ENCODE data around the gene ZSCAN12.
A peak's percentile ranks its signal among the peaks of the same experiment; 100 is the strongest.

ZSCAN12 gene

GRCh38 chr6:28400122-28400451 lies 540 bp upstream of the ZSCAN12 start:
- Histone ChIP-seq H3K4me2 (peak overlapping the region; percentile 64), H3K4me3 (peak overlapping the region; percentile 72), H3K27ac (peak overlapping the region; percentile 82; the same call in 1 of the 2 replicates), H4K20me1 (no peaks in the 10 kb centered on the region), H3K27me3 (peaks cover 9% of the 10 kb centered on the region; the same call in 1 of the 2 replicates), H3K4me1 (peaks cover 7% of the 10 kb centered on the region; the same call in 1 of the 2 replicates), H3K9ac (peak overlapping the region; percentile 75; the same call in 1 of the 2 replicates), H3K9me3 (peaks cover 9% of the 10 kb centered on the region), H3K36me3 (no peaks in the 10 kb centered on the region)
- TF ChIP-seq Cebpa-rat (IDR thresholded peaks at IDR 0.05), result no peak

GRCh38 chr6:28395918-28396317 lies 3.6 kb downstream of the ZSCAN12 start:
- TF ChIP-seq Cebpa-rat (IDR thresholded peaks at IDR 0.05), result no peak
- no peak overlapping the region for H3K9ac ChIP-seq
- peaks cover 7% of the 10 kb centered on the region; the same call in 1 of the 2 replicates for H3K4me1 ChIP-seq
- no peak overlapping the region for H3K4me3 ChIP-seq
- H3K36me3 ChIP-seq, result peaks cover 13% of the 10 kb centered on the region
- H3K9me3 ChIP-seq, result peaks cover 9% of the 10 kb centered on the region
- peaks cover 9% of the 10 kb centered on the region; the same call in 1 of the 2 replicates for H3K27me3 ChIP-seq
- H3K4me2 ChIP-seq, result no peak overlapping the region
- H3K27ac ChIP-seq, result no peak overlapping the region
- no peaks in the 10 kb centered on the region for H4K20me1 ChIP-seq

- no peak for TF ChIP-seq Cebpa-rat (IDR thresholded peaks at IDR 0.05)
- H3K27ac ChIP-seq, result no peak overlapping the region
- H3K27me3 ChIP-seq, result no peaks in the 10 kb centered on the region
- no peak overlapping the region for H3K4me3 ChIP-seq
- H4K20me1 ChIP-seq, result no peaks in the 10 kb centered on the region
- no peak overlapping the region for H3K4me2 ChIP-seq
- no peaks in the 10 kb centered on the region for H3K9me3 ChIP-seq
- H3K36me3 ChIP-seq, result peaks cover 31% of the 10 kb centered on the region
- no peak overlapping the region for H3K9ac ChIP-seq
- H3K4me1 ChIP-seq, result peaks cover 7% of the 10 kb centered on the region; the same call in 1 of the 2 replicates
Observed at GRCh38 chr6:28393912-28394662, 5.5 kb downstream of the ZSCAN12 start.

- H3K9me3 ChIP-seq, result no peaks in the 10 kb centered on the region
- no peak overlapping the region for H3K9ac ChIP-seq
- H3K4me3 ChIP-seq, result no peak overlapping the region
- TF ChIP-seq Cebpa-rat (IDR thresholded peaks at IDR 0.05), result no peak
- H4K20me1 ChIP-seq, result no peaks in the 10 kb centered on the region
- no peak overlapping the region for H3K27ac ChIP-seq
- H3K4me2 ChIP-seq, result no peak overlapping the region
- no peaks in the 10 kb centered on the region for H3K4me1 ChIP-seq
- no peaks in the 10 kb centered on the region for H3K27me3 ChIP-seq
- H3K36me3 ChIP-seq, result peaks cover 48% of the 10 kb centered on the region
Observed at GRCh38 chr6:28390688-28391087, 8.9 kb downstream of the ZSCAN12 start.

GRCh38 chr6:28384143-28384533 lies 15.4 kb downstream of the ZSCAN12 start:
- peaks cover 16% of the 10 kb centered on the region for H3K9me3 ChIP-seq
- no peak overlapping the region for H3K9ac ChIP-seq
- no peak overlapping the region for H3K27ac ChIP-seq
- H4K20me1 ChIP-seq, result no peaks in the 10 kb centered on the region
- peak overlapping the region; percentile 77; the same call in 1 of the 2 replicates for H3K4me2 ChIP-seq
- no peak overlapping the region for H3K4me3 ChIP-seq
- no peaks in the 10 kb centered on the region for H3K27me3 ChIP-seq
- TF ChIP-seq Cebpa-rat (IDR thresholded peaks at IDR 0.05), result no peak
- peaks cover 50% of the 10 kb centered on the region for H3K36me3 ChIP-seq
- peaks cover 15% of the 10 kb centered on the region for H3K4me1 ChIP-seq

GRCh38 chr6:28383235-28384142 lies 16.1 kb downstream of the ZSCAN12 start:
- H3K4me3 ChIP-seq, result peak overlapping the region; percentile 65
- peak overlapping the region; percentile 70 for H3K9ac ChIP-seq

GRCh38 chr6:28380381-28380780 lies 19.2 kb downstream of the ZSCAN12 start:
- Histone ChIP-seq H3K36me3 (peaks cover 48% of the 10 kb centered on the region), H3K27me3 (no peaks in the 10 kb centered on the region), H3K4me1 (peaks cover 15% of the 10 kb centered on the region), H3K27ac (no peak overlapping the region), H3K4me3 (no peak overlapping the region), H4K20me1 (no peaks in the 10 kb centered on the region), H3K4me2 (no peak overlapping the region), H3K9me3 (peaks cover 33% of the 10 kb centered on the region), H3K9ac (no peak overlapping the region)
- no peak for TF ChIP-seq Cebpa-rat (IDR thresholded peaks at IDR 0.05)

More at GRCh38 chr6:28383235-28384142, 16.1 kb downstream of the ZSCAN12 start:
- H3K36me3 ChIP-seq, result peaks cover 50% of the 10 kb centered on the region
- peaks cover 20% of the 10 kb centered on the region for H3K9me3 ChIP-seq
- H3K27me3 ChIP-seq, result no peaks in the 10 kb centered on the region
- H3K4me1 ChIP-seq, result peaks cover 15% of the 10 kb centered on the region
- peak overlapping the region; percentile 63 for H3K27ac ChIP-seq
- no peak for TF ChIP-seq Cebpa-rat (IDR thresholded peaks at IDR 0.05)
- H3K4me2 ChIP-seq, result peak overlapping the region; percentile 77
- H4K20me1 ChIP-seq, result no peaks in the 10 kb centered on the region

GRCh38 chr6:28378644-28379043 lies 20.9 kb downstream of the ZSCAN12 start:
- Histone ChIP-seq H3K4me1 (peaks cover 12% of the 10 kb centered on the region), H4K20me1 (no peaks in the 10 kb centered on the region), H3K36me3 (peaks cover 48% of the 10 kb centered on the region), H3K27ac (no peak overlapping the region), H3K9ac (no peak overlapping the region), H3K4me2 (no peak overlapping the region), H3K27me3 (no peaks in the 10 kb centered on the region), H3K4me3 (no peak overlapping the region), H3K9me3 (peaks cover 33% of the 10 kb centered on the region)
- no peak for TF ChIP-seq Cebpa-rat (IDR thresholded peaks at IDR 0.05)

- Histone ChIP-seq H3K9me3 (peaks cover 33% of the 10 kb centered on the region), H3K4me1 (peaks cover 8% of the 10 kb centered on the region), H4K20me1 (no peaks in the 10 kb centered on the region), H3K27ac (no peak overlapping the region), H3K4me3 (no peak overlapping the region), H3K36me3 (peaks cover 48% of the 10 kb centered on the region), H3K27me3 (no peaks in the 10 kb centered on the region), H3K4me2 (no peak overlapping the region), H3K9ac (no peak overlapping the region)
- TF ChIP-seq Cebpa-rat (IDR thresholded peaks at IDR 0.05), result no peak
Observed at GRCh38 chr6:28377879-28378278, 21.7 kb downstream of the ZSCAN12 start.

- H3K4me3 ChIP-seq, result no peak overlapping the region
- no peaks in the 10 kb centered on the region for H4K20me1 ChIP-seq
- H3K4me2 ChIP-seq, result no peak overlapping the region
- H3K4me1 ChIP-seq, result peaks cover 18% of the 10 kb centered on the region
- TF ChIP-seq Cebpa-rat (IDR thresholded peaks at IDR 0.05), result no peak
- H3K9ac ChIP-seq, result no peak overlapping the region
- H3K36me3 ChIP-seq, result peaks cover 18% of the 10 kb centered on the region
- H3K27me3 ChIP-seq, result no peaks in the 10 kb centered on the region
- H3K9me3 ChIP-seq, result peaks cover 15% of the 10 kb centered on the region
- H3K27ac ChIP-seq, result no peak overlapping the region
Observed at GRCh38 chr6:28373925-28374324, 25.6 kb downstream of the ZSCAN12 start.

Measured in BLaER1 (cell line).